Right ventricle myocardium superior (tissue), 1 donor: ENCODE measurements around the gene SEMA4C. TPM values are rescaled to one million over a fixed set of nuclear protein-coding genes. Genes with fewer than 3 reads are reported as not detected.

Experiments
- ATAC-seq: fragments of 200-7000 bp; cut with Tn5 transposase; one replicate; pipeline ENCODE4 v1.9.1; 2020; ENCODE audit warnings: mild to moderate bottlenecking; ENCODE audit not compliant: poor library complexity
- DNase-seq: peaks from one replicate; pipeline ENCODE4 v3.0.0-alpha.2; 2020
- intact Hi-C: fragments of 100-400 bp; cut with DNase I; formaldehyde crosslinking; loops from one replicate; pipeline ENCODE4 v1.11.2; 2022
- total RNA-seq: library from RNA; stranded (reverse); fragmentation: NEBNext Ultra II Directional; extraction: Animal tissue kit (Norgen Biotek cat#: 25700); gene quantifications from one replicate; pipeline ENCODE4 v1.2.1, GENCODE V29; 2021
- donor health status: DM: no; HTN: yes; CAD: no; lungs with severe emphysema.

The SEMA4C gene
- total RNA-seq, 1 donor from 2014 or later: 18.2 TPM

GRCh38 chr2:96837575-96837974, 32.3 kb downstream of the SEMA4C start:
- intact Hi-C loops: no loop called here
- DNase-seq (no peak), ATAC-seq (no peak)

DNA sequence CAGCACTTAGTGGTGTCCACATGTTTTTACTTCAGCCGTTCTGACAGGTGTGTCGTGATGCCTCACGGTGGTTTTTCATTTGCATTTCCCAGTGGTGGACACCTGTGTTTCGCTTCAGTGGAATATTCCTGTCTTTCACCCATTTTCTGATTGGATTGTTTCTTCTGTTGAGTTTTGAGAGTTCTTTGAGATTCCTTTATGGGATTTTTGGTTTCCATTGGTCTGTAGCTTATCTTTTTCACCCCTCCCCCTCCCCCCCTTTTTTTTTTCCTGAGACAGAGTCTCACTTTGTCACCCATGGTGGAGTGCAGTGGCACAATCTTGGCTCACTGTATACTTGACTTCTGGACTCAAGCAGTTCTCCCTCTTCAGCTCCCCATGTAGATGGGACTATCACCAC, 34.0 kb downstream of the SEMA4C start:
- intact Hi-C loops: no loop called here
- DNase-seq (no peak), ATAC-seq (no peak)

DNA sequence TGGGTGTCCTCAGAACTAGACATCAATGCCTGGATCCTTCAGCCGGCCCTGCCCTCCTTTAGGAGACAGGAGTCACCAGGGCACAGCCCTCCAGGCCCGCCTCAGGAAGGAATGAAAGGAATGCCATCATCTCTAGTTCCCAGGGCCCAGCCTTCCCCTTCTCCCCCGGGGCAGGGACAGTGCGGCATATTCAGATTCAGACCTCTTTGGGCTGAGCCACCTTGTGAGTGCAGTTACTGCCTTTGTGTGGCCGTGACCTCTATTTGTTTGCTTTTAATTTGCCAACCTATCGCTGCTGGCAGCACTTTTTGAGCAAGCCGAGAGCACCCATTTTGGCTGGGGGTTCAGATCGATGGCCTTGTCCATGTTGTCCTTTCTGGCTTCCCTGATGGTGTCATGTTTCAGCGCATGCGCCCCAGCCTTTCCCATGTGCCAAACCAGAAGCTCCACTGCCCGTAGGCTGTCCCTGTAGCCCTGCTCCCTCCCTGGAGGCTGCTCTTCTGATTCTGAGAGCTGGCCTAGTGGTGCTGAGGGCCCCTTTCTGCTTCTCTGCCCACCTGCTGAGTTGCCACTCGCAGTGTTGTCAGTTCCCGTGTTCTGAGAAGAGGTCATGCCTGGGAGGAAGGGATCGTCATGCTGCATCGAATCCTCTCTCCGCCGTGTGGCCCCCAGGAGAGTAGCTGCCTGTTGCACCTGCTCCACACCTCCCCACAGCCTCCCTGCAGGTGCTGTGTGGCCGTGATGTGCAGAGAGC, 36.9 kb downstream of the SEMA4C start:
- ATAC-seq: peak; percentile 84
- intact Hi-C loops: no loop called here
- peak; percentile 75 for DNase-seq

DNA sequence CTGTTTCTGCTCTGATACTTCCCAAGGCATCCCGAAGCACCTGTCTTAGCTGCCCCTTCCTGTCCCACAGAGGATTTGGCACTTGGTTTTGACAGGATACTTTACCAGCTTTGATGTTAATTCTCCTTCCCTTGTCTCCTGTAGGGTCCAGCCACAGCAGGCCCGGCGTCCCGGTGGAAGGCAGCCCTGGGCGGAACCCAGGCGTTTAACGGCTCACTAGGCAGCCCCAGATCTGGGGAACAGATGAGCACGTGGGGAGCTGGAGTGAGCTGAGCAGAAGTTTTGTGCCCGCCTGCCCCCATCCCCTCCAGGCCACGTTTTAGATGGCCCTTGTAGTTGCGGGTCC, 37.5 kb downstream of the SEMA4C start:
- intact Hi-C loops: no loop called here
- no peak for DNase-seq
- ATAC-seq: no peak

- peak; percentile 58 for ATAC-seq
- intact Hi-C loops: no loop called here
- DNase-seq: no peak
Measured at GRCh38 chr2:96831679-96832078, 38.2 kb downstream of the SEMA4C start.

- DNase-seq: no peak
- intact Hi-C loops: no loop called here
Measured at GRCh38 chr2:96830044-96830562, 39.8 kb downstream of the SEMA4C start.

GRCh38 chr2:96828874-96829273, 41.0 kb downstream of the SEMA4C start:
- intact Hi-C loops: no loop called here
- no peak for DNase-seq
- no peak for ATAC-seq

More at GRCh38 chr2:96830044-96830562, 39.8 kb downstream of the SEMA4C start:
- no peak for ATAC-seq

GRCh38 chr2:96828436-96828835, 41.4 kb downstream of the SEMA4C start:
- no peak for ATAC-seq
- intact Hi-C loops: no loop called here
- no peak for DNase-seq

- intact Hi-C loops: no loop called here
- DNase-seq: no peak
- ATAC-seq: no peak
Measured at GRCh38 chr2:96826546-96827278, 43.2 kb downstream of the SEMA4C start.

GRCh38 chr2:96825057-96825456, 44.8 kb downstream of the SEMA4C start:
- no peak for ATAC-seq
- no peak for DNase-seq
- intact Hi-C loops: no loop called here

GRCh38 chr2:96824079-96824870, 45.6 kb downstream of the SEMA4C start:
- ATAC-seq (no peak), DNase-seq (no peak)
- intact Hi-C loops: no loop called here

- ATAC-seq (peak; percentile 2), DNase-seq (no peak)
- intact Hi-C loops: no loop called here
Measured at GRCh38 chr2:96823198-96823597, 46.7 kb downstream of the SEMA4C start.

DNA sequence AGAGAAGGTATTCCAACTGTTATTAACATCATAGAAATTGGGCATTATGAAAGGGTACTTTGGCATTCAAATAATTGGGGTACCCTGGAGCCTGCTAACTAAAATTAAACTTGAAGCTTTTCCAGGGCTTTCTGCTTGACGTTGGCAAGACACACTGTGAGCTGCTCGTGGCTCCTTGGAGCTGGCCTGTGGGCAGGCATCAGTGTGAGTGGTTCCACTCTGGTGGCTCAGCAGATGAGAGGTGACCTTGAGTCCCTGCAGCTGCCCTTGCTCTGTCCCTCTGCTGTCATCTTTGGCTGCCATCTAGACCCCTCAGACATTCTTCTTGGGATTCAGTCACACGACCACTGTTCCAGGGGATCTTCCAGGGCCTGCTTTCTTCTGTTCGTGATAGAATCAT, 47.1 kb downstream of the SEMA4C start:
- peak; percentile 8 for ATAC-seq
- no peak for DNase-seq
- intact Hi-C loops: no loop called here

GRCh38 chr2:96821113-96821675, 48.7 kb downstream of the SEMA4C start:
- ATAC-seq (no peak), DNase-seq (no peak)
- intact Hi-C loops: no loop called here

- DNase-seq: no peak
- no peak for ATAC-seq
- intact Hi-C loops: no loop called here
Measured at GRCh38 chr2:96819876-96820511, 49.9 kb downstream of the SEMA4C start.

GRCh38 chr2:96819128-96819875, 50.6 kb downstream of the SEMA4C start:
- peak; percentile 49 for ATAC-seq
- peak; percentile 63 for DNase-seq
- intact Hi-C loops: no loop called here

GRCh38 chr2:96817882-96818281, 52.0 kb downstream of the SEMA4C start:
- intact Hi-C loops: no loop called here
- DNase-seq (no peak), ATAC-seq (no peak)
